Measurements from ENCODE around the gene AK5.

- TF ChIP-seq CTCF (IDR thresholded peaks at IDR 0.05) (no peak), POLR2A (IDR thresholded peaks at IDR 0.05) (no peak)
These were observed 181.4 kb downstream of the AK5 start for GRCh38 chr1:77463216-77463615.

Measured in prostate gland (tissue), 2 donors.